ENCODE data around the gene ZNF557. TPM values are rescaled to one million over a fixed set of nuclear protein-coding genes. Genes with fewer than 3 reads are reported as not detected.

Gene ZNF557
- total and polyA plus RNA-seq, 2 of the 8 experiments (the other 6 are each of a cell fraction or from before 2014, with no cell fraction given): 1.4 to 7.4 TPM

- TF ChIP-seq TAF7 (optimal IDR thresholded peaks at IDR 0.05; ENCODE audit: borderline replicate concordance, low read depth, low read length) (no peak), SP2 (IDR thresholded peaks at IDR 0.05; ENCODE audit: low read length) (no peak), TCF12 (IDR thresholded peaks at IDR 0.05; ENCODE audit: low read depth, low read length) (no peak), RNF2 (IDR thresholded peaks at IDR 0.05; ENCODE audit: borderline replicate concordance, low read depth, low read length, missing control alignments, poor library complexity, severe bottlenecking) (no peak), SAP30 (IDR thresholded peaks at IDR 0.05; ENCODE audit: insufficient read depth, insufficient replicate concordance, low read length) (no peak), RXRA (IDR thresholded peaks at IDR 0.05; ENCODE audit: insufficient read depth, low read depth, low read length) (no peak)
Observed at GRCh38 chr19:7106711-7107657, 37.5 kb downstream of the ZNF557 start (continued).

Measured in H1 (cell line).